HL-60 (cell line): ENCODE data around the gene SYT12.

Experiments used
- GABPA ChIP-seq: IDR thresholded peaks from 2 replicates; pipeline ENCODE4 v1.6.1; 2012; ENCODE audit warnings: low read depth
- POLR2AphosphoS5 ChIP-seq: IDR thresholded peaks from 2 replicates; pipeline ENCODE4 v1.6.1; 2012; ENCODE audit warnings: low read depth
- SPI1 ChIP-seq: IDR thresholded peaks from 2 replicates; pipeline ENCODE4 v1.6.1; 2012; ENCODE audit warnings: low read depth, mild to moderate bottlenecking, borderline replicate concordance
- TF ChIP-seq, protein P1 (sequence below): IDR thresholded peaks from one replicate; pipeline ENCODE4 v1.5.1; 2011; ENCODE audit warnings: low read length, control low read depth, inconsistent platforms; ENCODE audit not compliant: insufficient read depth
- TF ChIP-seq, protein P2 (sequence below): IDR thresholded peaks from 2 replicates; pipeline ENCODE4 v1.6.1; 2012; ENCODE audit warnings: low read depth; ENCODE audit not compliant: insufficient replicate concordance

DNA sequence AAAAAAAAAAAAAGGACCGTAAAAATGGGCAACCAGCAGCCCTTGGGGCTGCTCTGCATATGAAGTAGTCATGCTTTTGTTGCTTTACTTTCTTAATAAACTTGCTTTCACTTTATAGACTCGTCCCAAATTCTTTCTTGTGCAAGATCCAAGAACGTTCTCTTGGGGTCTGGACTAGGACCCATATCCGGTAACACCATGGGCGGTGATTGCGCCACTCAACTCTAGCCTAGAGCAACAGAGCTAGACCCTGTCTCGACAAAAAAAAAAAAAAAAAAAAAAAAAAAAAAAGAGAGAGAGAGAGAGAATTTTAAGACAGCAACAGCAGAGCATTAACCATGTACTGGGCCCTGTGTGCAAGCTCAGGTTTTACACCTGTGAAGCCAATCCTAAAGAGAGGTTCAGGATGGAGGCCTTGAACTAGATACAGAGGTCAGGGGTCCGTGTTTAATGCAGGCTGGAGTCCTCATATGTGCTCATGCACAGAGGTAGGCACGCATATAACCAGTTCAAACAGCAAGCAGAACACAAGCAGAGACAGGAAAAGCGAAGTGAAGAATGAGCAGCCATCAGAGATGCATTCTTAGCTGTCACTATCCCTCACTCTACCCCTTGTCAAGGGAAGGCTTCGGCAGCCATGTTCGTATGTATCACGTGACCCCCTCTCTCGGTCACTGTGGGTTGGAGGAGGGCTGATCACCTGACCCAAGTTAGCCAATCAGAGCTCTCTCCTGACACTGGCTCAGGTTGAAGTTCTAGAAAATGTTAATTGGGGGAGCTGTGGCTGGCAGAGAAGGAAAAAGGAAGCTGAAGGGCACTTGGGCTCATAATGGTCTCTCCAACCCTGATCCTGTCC, 16.7 kb upstream of the SYT12 start:
- no peak for TF ChIP-seq GABPA
- TF ChIP-seq, protein P1, sequence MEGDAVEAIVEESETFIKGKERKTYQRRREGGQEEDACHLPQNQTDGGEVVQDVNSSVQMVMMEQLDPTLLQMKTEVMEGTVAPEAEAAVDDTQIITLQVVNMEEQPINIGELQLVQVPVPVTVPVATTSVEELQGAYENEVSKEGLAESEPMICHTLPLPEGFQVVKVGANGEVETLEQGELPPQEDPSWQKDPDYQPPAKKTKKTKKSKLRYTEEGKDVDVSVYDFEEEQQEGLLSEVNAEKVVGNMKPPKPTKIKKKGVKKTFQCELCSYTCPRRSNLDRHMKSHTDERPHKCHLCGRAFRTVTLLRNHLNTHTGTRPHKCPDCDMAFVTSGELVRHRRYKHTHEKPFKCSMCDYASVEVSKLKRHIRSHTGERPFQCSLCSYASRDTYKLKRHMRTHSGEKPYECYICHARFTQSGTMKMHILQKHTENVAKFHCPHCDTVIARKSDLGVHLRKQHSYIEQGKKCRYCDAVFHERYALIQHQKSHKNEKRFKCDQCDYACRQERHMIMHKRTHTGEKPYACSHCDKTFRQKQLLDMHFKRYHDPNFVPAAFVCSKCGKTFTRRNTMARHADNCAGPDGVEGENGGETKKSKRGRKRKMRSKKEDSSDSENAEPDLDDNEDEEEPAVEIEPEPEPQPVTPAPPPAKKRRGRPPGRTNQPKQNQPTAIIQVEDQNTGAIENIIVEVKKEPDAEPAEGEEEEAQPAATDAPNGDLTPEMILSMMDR = no peak
- no peak for TF ChIP-seq POLR2AphosphoS5
- TF ChIP-seq, protein P2, sequence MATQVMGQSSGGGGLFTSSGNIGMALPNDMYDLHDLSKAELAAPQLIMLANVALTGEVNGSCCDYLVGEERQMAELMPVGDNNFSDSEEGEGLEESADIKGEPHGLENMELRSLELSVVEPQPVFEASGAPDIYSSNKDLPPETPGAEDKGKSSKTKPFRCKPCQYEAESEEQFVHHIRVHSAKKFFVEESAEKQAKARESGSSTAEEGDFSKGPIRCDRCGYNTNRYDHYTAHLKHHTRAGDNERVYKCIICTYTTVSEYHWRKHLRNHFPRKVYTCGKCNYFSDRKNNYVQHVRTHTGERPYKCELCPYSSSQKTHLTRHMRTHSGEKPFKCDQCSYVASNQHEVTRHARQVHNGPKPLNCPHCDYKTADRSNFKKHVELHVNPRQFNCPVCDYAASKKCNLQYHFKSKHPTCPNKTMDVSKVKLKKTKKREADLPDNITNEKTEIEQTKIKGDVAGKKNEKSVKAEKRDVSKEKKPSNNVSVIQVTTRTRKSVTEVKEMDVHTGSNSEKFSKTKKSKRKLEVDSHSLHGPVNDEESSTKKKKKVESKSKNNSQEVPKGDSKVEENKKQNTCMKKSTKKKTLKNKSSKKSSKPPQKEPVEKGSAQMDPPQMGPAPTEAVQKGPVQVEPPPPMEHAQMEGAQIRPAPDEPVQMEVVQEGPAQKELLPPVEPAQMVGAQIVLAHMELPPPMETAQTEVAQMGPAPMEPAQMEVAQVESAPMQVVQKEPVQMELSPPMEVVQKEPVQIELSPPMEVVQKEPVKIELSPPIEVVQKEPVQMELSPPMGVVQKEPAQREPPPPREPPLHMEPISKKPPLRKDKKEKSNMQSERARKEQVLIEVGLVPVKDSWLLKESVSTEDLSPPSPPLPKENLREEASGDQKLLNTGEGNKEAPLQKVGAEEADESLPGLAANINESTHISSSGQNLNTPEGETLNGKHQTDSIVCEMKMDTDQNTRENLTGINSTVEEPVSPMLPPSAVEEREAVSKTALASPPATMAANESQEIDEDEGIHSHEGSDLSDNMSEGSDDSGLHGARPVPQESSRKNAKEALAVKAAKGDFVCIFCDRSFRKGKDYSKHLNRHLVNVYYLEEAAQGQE = no peak
- no peak for TF ChIP-seq SPI1
